Fibroblast of the aortic adventitia (primary cell): ENCODE measurements around the gene OLFM4. TPM values are rescaled to one million over a fixed set of nuclear protein-coding genes. Genes with fewer than 3 reads are reported as not detected.

Experiments
- DNase-seq: peaks from one replicate; pipeline ENCODE4 v3.0.0-alpha.2; 2010; ENCODE audit warnings: low read depth
- H3K4me3 ChIP-seq: 2 replicates; pipeline ENCODE4 v1.5.1; 2011; ENCODE audit warnings: low read depth, mild to moderate bottlenecking, control low read depth, low read length, moderate library complexity
- CTCF ChIP-seq: IDR thresholded peaks from 2 replicates; pipeline ENCODE4 v1.5.1; 2011; ENCODE audit warnings: mild to moderate bottlenecking, low read length, control low read depth, inconsistent platforms; ENCODE audit not compliant: insufficient read depth
- total RNA-seq: library from RNA; depleted of rRNA; stranded (reverse); fragments of >200 nt; gene quantifications from 2 replicates; pipeline ENCODE4 v1.2.3, GENCODE V29; 2012; ENCODE audit warnings: low replicate concordance

Gene OLFM4
- total RNA-seq, 1 donor, result 0.09 TPM

GRCh38 chr13:53020764-53021335, 7.8 kb upstream of the OLFM4 start:
- no peak overlapping the region for H3K4me3 ChIP-seq
- TF ChIP-seq CTCF, result no peak
- DNase-seq, result no peak

- no peak for TF ChIP-seq CTCF
- DNase-seq, result no peak
- H3K4me3 ChIP-seq, result no peak overlapping the region
These were observed 5.4 kb upstream of the OLFM4 start for GRCh38 chr13:53023246-53023645.

GRCh38 chr13:53028063-53028462, 550 bp upstream of the OLFM4 start:
- H3K4me3 ChIP-seq, result no peak overlapping the region
- no peak for TF ChIP-seq CTCF
- DNase-seq, result no peak

- no peak for TF ChIP-seq CTCF
- DNase-seq, result no peak
These were observed 4.2 kb downstream of the OLFM4 start for GRCh38 chr13:53032849-53033248.

GRCh38 chr13:53038993-53039392, 10.4 kb downstream of the OLFM4 start:
- TF ChIP-seq CTCF, result no peak
- DNase-seq, result no peak
- no peak overlapping the region for H3K4me3 ChIP-seq

More at GRCh38 chr13:53032849-53033248, 4.2 kb downstream of the OLFM4 start:
- no peak overlapping the region for H3K4me3 ChIP-seq

GRCh38 chr13:53041968-53042516, 13.4 kb downstream of the OLFM4 start:
- TF ChIP-seq CTCF, result no peak
- no peak overlapping the region for H3K4me3 ChIP-seq
- DNase-seq, result no peak

GRCh38 chr13:53042877-53043276, 14.3 kb downstream of the OLFM4 start:
- no peak for DNase-seq
- no peak overlapping the region for H3K4me3 ChIP-seq
- no peak for TF ChIP-seq CTCF
